SH-SY5Y (cell line): ENCODE measurements around the gene PLXNA3.

Source experiments
- GATA2 ChIP-seq: IDR thresholded peaks from 2 replicates; pipeline ENCODE4 v1.6.1; 2011; ENCODE audit warnings: mild to moderate bottlenecking, low read depth, low read length
- GATA3 ChIP-seq: IDR thresholded peaks from 2 replicates; pipeline ENCODE4 v1.6.1; 2011; ENCODE audit warnings: low read depth, mild to moderate bottlenecking, low read length, moderate library complexity

DNA sequence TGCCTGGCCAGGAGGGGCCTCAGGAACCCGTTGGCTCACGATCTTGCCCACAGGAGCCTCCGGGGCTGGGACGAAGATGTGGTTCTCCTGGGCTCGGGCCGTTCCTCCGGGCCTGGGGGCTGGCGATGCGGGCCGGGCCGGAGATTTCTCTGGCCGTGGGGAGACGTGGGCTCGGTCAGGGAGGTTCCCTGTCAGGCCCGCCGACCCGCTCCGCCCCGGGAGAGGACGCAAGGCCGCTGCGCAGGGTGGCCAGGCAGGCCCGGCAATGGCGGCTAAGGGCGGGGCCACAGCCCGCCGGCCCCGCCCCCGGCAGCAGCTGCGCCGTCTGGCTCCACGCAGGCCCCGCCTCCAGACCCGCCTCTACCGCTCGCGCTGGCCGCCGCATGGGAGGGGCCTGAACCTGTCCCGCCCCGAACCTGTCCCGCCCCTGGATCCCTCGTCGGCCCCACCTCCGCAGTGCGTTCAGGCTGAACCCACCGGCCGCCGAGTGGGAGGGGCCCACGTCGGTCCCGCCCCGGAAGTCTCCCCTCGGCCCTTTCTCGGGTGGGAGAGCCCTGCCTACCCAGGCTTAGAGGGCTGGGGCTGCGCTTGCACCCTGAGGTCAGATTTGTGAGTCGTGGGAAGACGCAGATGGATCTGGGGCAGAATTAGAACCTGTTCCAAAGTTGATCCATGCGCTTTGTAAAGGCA lies 58.0 kb downstream of the PLXNA3 start, which contains the start of gene FAM3A:
- TF ChIP-seq GATA2 (no peak), GATA3 (no peak)
